H1 (cell line): ENCODE data around the gene PHF13. TPM values are rescaled to one million over a fixed set of nuclear protein-coding genes. Genes with fewer than 3 reads are reported as not detected.

Experiments used
- CEBPB ChIP-seq: IDR thresholded peaks from 2 replicates; pipeline ENCODE4 v1.6.1; 2012; ENCODE audit warnings: low read depth, low read length
- CHD7 ChIP-seq: fragments of 300-600 bp; sonication (generic); IDR thresholded peaks from 2 replicates; pipeline ENCODE4 v1.7.1; 2012; ENCODE audit warnings: low read length, moderate library complexity, mild to moderate bottlenecking, inconsistent platforms; ENCODE audit not compliant: insufficient replicate concordance
- KDM1A ChIP-seq: fragments of 200-600, 300-600 bp; sonication (generic); IDR thresholded peaks from 2 replicates; pipeline ENCODE4 v1.7.1; 2016; ENCODE audit warnings: mild to moderate bottlenecking, low read length, borderline replicate concordance
- SAP30 ChIP-seq: fragments of 300-600 bp; sonication (generic); IDR thresholded peaks from 2 replicates; pipeline ENCODE4 v1.7.1; 2012; ENCODE audit warnings: low read length, moderate library complexity, mild to moderate bottlenecking, inconsistent platforms; ENCODE audit not compliant: insufficient read depth, insufficient replicate concordance
- polyA plus RNA-seq, 7 experiments: library from polyadenylated mRNA; depleted of rRNA in 3 of 7; stranded (reverse) in 5 of 7; unstranded in 2 of 7; fragments of >200 nt in 5 of 7; fragments of 200-250 nt in 2 of 7; gene quantifications; 1 replicate in 5 of 7; 2 replicates in 1 of 7; 4 replicates in 1 of 7; pipeline versions ENCODE4 v1.2.1 to v1.2.3, GENCODE V29; 2011 to 2013; ENCODE audit warnings: missing spikeins in 2 of 7, mixed read lengths in 2 of 7
- total RNA-seq: library from RNA; stranded (reverse); fragmentation: NEBNext Ultra II Directional; extraction: Animal tissue kit (Norgen Biotek cat#: 25700); gene quantifications from 2 replicates; pipeline ENCODE4 v1.2.1, GENCODE V29; 2021

The PHF13 gene
- total and polyA plus RNA-seq, 2 of the 8 experiments (the other 6 are each of a cell fraction or from before 2014, with no cell fraction given): 11.7 to 39.6 TPM

GRCh38 chr1:6582370-6582769, 31.2 kb upstream of the PHF13 start (continued):
- TF ChIP-seq SAP30 (no peak), CEBPB (no peak), KDM1A (no peak), CHD7 (no peak)
